D721Med (cell line): ENCODE data around the gene CCDC146.
"Not testable (repeated sequence)": the region's sequence is repeated elsewhere in the genome, so short reads cannot be mapped to it uniquely, and the experiment has no call there.

ENCODE experiments used
- DNase-seq: peaks from one replicate; pipeline ENCODE4 v3.0.0; 2011; ENCODE audit warnings: low spot score; ENCODE audit not compliant: insufficient read length
- FAIRE-seq: peaks from 2 replicates; lab custom pipeline; 2011; peaks lifted over from hg19 to GRCh38; lab: Jason Lieb, UNC
- TF ChIP-seq, protein P1 (sequence below): IDR thresholded peaks from 2 replicates; pipeline ENCODE4 v1.5.1; 2012; ENCODE audit warnings: mild to moderate bottlenecking, control low read depth; ENCODE audit not compliant: insufficient read depth; ENCODE audit errors: missing control alignments

CCDC146 gene

DNA sequence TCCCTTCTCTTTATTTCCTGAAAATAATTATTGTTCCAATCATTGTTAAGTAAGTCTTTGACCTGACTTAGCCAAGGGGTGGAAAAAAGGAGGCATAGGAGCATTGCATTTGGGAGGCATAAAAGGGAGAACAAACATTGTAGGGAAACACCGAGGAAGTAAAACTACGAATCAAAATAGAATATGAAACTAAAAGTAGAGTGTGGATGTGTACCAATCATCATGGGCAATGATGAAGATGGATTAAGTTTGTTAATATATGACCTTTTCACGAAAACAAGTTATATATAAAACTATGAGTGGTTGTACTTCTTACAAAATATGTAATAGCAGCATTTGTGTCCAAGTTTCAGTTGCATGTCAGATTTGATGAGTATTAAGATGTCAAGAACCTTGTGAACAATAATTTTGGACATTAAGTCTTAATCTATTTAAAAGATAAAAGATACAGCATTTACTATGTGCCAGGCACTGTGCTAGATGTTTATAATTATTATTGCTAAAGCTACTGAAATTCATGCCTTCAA lies 52.9 kb downstream of the CCDC146 start:
- DNase-seq, FAIRE-seq: not testable (repeated sequence)

DNA sequence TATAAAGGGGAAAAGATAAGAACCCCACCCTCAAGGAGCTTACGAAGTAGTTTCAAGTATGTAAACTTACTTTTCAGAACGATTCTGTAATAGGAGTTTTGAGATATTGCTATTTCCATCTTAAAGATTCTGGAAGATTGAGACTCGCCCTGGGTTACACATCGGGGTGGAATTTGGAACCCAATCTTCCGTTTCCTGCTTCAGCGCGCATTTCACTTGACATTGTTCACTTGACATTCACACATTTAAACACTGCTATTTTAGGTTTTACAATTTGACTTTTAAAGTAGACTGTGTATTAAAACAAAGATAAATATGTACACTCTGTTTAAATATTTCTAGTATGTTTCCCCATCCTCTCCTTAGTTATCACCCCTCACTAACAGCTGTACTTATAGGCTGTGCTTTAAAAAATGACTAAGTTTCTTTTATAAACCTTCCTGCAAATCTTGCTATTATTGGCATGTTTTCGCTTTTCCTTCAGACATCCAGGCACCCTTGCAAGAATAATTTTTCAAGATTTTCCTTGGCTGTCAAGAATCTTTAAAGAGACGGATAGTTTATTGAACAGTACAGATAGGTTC lies 55.0 kb downstream of the CCDC146 start:
- not testable (repeated sequence) for FAIRE-seq, DNase-seq

DNA sequence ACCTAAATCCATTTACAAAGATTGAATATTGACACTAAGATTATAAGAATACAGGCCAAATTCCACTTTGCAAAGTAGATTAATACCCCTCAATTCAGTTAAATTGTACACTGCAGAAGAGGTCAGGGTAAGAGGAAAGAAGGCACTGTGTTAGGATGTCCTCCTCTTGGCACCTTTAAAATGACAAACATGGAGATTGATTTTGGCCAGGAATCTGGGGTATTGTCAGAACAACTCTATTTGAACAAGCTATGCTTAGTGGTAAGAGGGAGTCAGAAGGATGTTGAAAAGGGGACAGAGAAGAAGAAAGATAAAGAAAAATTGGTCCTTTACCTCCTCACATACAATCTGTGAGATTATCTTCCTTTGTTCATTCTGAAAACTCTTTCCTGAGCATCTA lies 55.6 kb downstream of the CCDC146 start:
- not testable (repeated sequence) for DNase-seq, FAIRE-seq

DNA sequence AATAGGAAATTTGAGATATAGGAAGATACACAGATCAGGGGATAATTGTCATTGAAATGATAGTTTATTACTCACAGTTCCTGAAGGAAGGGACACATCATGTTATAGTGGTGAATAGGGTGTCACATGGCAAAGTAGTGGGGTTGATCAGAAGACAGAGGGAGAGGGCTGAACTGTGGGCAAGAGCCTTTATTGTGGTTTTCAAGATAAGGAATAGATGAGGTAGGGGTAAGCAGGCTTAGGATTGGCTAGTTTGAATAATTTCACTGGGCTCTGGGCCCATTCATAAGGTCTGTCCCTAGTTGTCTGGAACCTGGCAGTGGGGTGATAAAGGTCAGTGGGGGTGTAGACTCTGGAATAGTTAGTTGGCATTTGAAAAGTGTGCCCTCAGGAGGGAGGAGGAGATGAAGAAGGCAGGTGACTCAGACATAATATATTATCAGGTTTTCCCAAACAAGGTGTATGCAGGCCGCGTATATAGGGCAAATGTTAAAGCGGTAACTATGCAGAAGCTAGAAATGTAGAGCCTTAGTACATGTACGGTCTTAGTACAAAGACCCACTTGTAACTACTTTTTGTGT lies 58.7 kb downstream of the CCDC146 start:
- no peak for DNase-seq
- TF ChIP-seq, protein P1, sequence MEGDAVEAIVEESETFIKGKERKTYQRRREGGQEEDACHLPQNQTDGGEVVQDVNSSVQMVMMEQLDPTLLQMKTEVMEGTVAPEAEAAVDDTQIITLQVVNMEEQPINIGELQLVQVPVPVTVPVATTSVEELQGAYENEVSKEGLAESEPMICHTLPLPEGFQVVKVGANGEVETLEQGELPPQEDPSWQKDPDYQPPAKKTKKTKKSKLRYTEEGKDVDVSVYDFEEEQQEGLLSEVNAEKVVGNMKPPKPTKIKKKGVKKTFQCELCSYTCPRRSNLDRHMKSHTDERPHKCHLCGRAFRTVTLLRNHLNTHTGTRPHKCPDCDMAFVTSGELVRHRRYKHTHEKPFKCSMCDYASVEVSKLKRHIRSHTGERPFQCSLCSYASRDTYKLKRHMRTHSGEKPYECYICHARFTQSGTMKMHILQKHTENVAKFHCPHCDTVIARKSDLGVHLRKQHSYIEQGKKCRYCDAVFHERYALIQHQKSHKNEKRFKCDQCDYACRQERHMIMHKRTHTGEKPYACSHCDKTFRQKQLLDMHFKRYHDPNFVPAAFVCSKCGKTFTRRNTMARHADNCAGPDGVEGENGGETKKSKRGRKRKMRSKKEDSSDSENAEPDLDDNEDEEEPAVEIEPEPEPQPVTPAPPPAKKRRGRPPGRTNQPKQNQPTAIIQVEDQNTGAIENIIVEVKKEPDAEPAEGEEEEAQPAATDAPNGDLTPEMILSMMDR: no peak
- FAIRE-seq: no peak

DNA sequence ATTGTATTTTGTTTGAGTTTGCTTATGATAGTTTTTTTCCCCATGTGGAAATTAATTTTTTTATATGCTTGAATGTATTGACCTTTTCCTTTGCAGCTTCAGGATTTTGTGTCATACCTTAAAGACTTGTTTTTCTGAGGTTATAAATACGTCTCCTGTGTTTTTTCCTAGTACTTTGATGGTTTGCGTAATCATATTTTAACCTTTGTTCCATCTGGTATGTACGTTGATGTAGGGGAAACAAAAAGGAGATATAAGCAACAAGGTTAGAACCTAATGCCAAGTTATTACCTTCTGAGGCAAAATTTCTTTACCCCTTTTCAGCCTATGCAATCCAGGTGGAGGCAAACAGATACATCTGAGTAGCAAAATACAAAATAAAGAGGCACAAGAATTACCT lies 59.3 kb downstream of the CCDC146 start:
- DNase-seq (no peak), FAIRE-seq (no peak)
- TF ChIP-seq, protein P1: no peak

DNA sequence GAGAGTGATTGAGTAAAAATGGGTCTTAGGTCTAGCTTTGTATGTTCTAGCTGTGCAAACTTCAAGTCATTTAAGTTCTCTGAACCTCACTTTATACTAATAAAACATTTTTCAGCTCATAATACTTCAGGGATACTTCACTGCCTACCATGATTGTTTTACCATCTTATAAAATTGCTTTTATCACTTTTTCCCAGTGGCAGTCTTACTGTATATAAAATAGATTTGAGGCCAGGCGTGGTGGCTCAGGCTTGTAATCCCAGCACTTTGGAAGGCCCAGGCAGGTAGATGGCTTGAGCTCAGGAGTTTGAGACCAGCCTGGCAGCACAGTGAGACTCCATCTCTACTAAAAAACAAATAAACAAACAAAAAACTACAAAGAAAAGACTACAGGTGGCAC lies 59.8 kb downstream of the CCDC146 start:
- no peak for DNase-seq
- TF ChIP-seq, protein P1: no peak
- FAIRE-seq: no peak

DNA sequence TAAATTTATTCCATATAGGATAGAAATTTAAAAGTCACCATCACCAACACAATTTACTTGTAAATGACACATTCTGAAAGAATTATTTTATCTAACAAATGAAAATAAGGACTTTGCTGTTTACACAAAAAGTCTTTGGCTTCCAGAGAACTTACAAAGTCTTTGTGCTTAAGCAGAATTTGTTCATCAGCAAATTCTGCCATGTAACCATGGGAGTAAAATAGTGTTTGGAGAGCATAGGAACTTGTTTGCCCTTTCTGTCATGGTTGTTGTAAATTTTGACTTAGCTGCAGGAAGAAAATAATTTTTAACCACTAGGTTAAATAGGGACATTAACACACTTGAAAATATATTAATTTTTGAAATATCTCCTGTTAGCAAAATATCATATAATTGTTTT lies 62.0 kb downstream of the CCDC146 start:
- FAIRE-seq: no peak

DNA sequence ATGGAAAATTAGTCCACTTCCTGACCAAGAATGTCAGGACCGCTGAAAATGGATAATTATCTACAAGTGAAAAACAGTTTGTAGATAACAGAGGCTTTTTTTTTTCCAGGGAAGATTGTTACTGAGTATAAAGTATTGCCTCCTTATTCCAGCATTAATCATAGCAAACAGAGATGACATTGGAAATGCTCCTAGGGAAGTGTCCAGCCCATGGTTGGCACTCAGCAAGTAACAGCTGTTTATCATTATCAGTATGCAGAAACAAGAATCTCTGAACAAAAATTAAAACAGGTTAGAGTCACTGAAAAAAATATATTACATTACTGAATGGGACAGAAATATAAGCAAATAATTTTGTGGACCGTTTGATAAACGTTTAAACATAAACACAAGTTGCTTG lies 62.6 kb downstream of the CCDC146 start:
- FAIRE-seq: no peak
- TF ChIP-seq, protein P1: no peak

More for the DNA sequence above, 62.0 kb downstream of the CCDC146 start:
- no peak for DNase-seq
- TF ChIP-seq, protein P1: no peak

More for the DNA sequence above, 62.6 kb downstream of the CCDC146 start:
- DNase-seq: no peak
